ENCODE results near the gene SH3BP2. TPM values are rescaled to one million over a fixed set of nuclear protein-coding genes. Genes with fewer than 3 reads are reported as not detected.

SH3BP2 gene
- total RNA-seq, 1 donor from 2014 or later, result 102 TPM

- H3K4me3 ChIP-seq, result peak overlapping the region; percentile 72
- TF ChIP-seq CTCF (IDR thresholded peaks at IDR 0.05), result no peak
- intact Hi-C loops (cut with DNase I), result no loop called here
- ATAC-seq, result peak; percentile 17 to 41
- peak; percentile 86 for DNase-seq
- H3K4me1 ChIP-seq, result peaks cover 82% of the 10 kb centered on the region
- no peaks in the 10 kb centered on the region for H3K9me3 ChIP-seq
- no peaks in the 10 kb centered on the region for H3K27me3 ChIP-seq (ENCODE audit: low read depth)
- peak overlapping the region; percentile 87 for H3K27ac ChIP-seq
- H3K36me3 ChIP-seq, result no peaks in the 10 kb centered on the region
Measured at GRCh38 chr4:2794486-2795299, 1.8 kb downstream of the SH3BP2 start.

- Histone ChIP-seq H3K27ac (peak overlapping the region; percentile 87), H3K4me3 (peak overlapping the region; percentile 72), H3K27me3 (ENCODE audit: low read depth) (no peaks in the 10 kb centered on the region), H3K36me3 (no peaks in the 10 kb centered on the region), H3K4me1 (peaks cover 89% of the 10 kb centered on the region), H3K9me3 (no peaks in the 10 kb centered on the region)
- TF ChIP-seq CTCF (IDR thresholded peaks at IDR 0.05), result no peak
- DNase-seq (peak; percentile 44), ATAC-seq (no peak)
- intact Hi-C loops (cut with DNase I), result no loop called here
Measured at GRCh38 chr4:2795300-2795892, 2.5 kb downstream of the SH3BP2 start.

- peak; percentile 69 for DNase-seq
- intact Hi-C loops (cut with DNase I), result no loop called here
- no peak for ATAC-seq
- Histone ChIP-seq H3K27ac (peak overlapping the region; percentile 87), H3K27me3 (ENCODE audit: low read depth) (no peaks in the 10 kb centered on the region), H3K4me1 (peaks cover 91% of the 10 kb centered on the region), H3K36me3 (no peaks in the 10 kb centered on the region), H3K4me3 (peak overlapping the region; percentile 12), H3K9me3 (no peaks in the 10 kb centered on the region)
- TF ChIP-seq CTCF (IDR thresholded peaks at IDR 0.05), result no peak
Measured at GRCh38 chr4:2795893-2796848, 3.3 kb downstream of the SH3BP2 start.

- Histone ChIP-seq H3K27me3 (ENCODE audit: low read depth) (no peaks in the 10 kb centered on the region), H3K27ac (peak overlapping the region; percentile 87), H3K4me1 (peaks cover 94% of the 10 kb centered on the region), H3K4me3 (peak overlapping the region; percentile 12), H3K36me3 (no peaks in the 10 kb centered on the region), H3K9me3 (no peaks in the 10 kb centered on the region)
- ATAC-seq, result no peak
- peak; percentile 40 for DNase-seq
- intact Hi-C loops (cut with DNase I), result no loop called here
- TF ChIP-seq CTCF (IDR thresholded peaks at IDR 0.05), result no peak
Measured at GRCh38 chr4:2796849-2797544, 4.1 kb downstream of the SH3BP2 start.

All from lower lobe of right lung (tissue), 2 donors.